Rectal smooth muscle tissue (tissue), 1 donor: ENCODE measurements around the gene APOLD1.
A peak's percentile ranks its signal among the peaks of the same experiment; 100 is the strongest.
"Not testable (repeated sequence)": the region's sequence is repeated elsewhere in the genome, so short reads cannot be mapped to it uniquely, and the experiment has no call there.

Source experiments
- H3K27ac ChIP-seq: one replicate; pipeline ENCODE4 v1.7.0; 2013; ENCODE audit warnings: low read depth, low read length, inconsistent platforms
- H3K27me3 ChIP-seq: one replicate; pipeline ENCODE4 v1.7.0; 2013; ENCODE audit warnings: low read length; ENCODE audit not compliant: control insufficient read depth, insufficient read depth
- H3K36me3 ChIP-seq: one replicate; pipeline ENCODE4 v1.7.0; 2013; ENCODE audit warnings: low read length; ENCODE audit not compliant: control insufficient read depth, insufficient read depth
- H3K4me1 ChIP-seq: one replicate; pipeline ENCODE4 v1.7.0; 2013; ENCODE audit warnings: low read length; ENCODE audit not compliant: control insufficient read depth, insufficient read depth
- H3K4me3 ChIP-seq: one replicate; pipeline ENCODE4 v1.7.0; 2013; ENCODE audit warnings: low read length
- H3K9ac ChIP-seq: one replicate; pipeline ENCODE4 v1.7.0; 2013; ENCODE audit warnings: low read length

The APOLD1 gene

DNA sequence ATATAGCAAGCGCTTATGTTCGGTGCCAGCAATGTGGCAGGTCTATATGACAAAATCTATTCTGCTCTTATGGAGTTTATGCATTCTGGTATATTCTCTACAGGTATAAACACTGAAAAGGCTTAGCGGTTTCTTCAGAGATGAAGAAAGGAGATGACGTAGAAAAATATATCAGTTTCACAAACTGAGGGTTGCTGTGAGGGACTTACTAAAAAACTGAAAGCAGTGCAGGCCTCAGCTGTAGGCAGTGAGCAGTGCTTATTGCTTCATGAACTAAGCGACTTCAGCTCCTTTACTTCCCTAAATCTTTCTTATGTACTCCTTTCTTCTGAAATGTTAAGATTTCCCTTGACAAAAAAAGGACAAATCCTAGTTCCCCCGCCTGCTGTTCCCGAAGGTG lies 32.2 kb downstream of the APOLD1 start:
- Histone ChIP-seq H3K4me1 (peaks cover 17% of the 10 kb centered on the region), H3K36me3 (peaks cover 10% of the 10 kb centered on the region), H3K4me3 (no peak overlapping the region), H3K9ac (no peak overlapping the region), H3K27ac (no peak overlapping the region), H3K27me3 (no peaks in the 10 kb centered on the region)

GRCh38 chr12:12818701-12819100 lies 33.2 kb downstream of the APOLD1 start:
- H3K36me3 ChIP-seq, result peaks cover 21% of the 10 kb centered on the region
- H3K4me1 ChIP-seq, result peaks cover 16% of the 10 kb centered on the region
- H3K27me3 ChIP-seq, result no peaks in the 10 kb centered on the region
- no peak overlapping the region for H3K27ac ChIP-seq
- H3K9ac ChIP-seq, result no peak overlapping the region
- no peak overlapping the region for H3K4me3 ChIP-seq

GRCh38 chr12:12819221-12819620 lies 33.8 kb downstream of the APOLD1 start:
- H3K4me1 ChIP-seq, result peaks cover 11% of the 10 kb centered on the region
- no peak overlapping the region for H3K4me3 ChIP-seq
- H3K27me3 ChIP-seq, result no peaks in the 10 kb centered on the region
- no peak overlapping the region for H3K27ac ChIP-seq
- no peak overlapping the region for H3K9ac ChIP-seq
- peaks cover 24% of the 10 kb centered on the region for H3K36me3 ChIP-seq

- Histone ChIP-seq H3K27me3 (no peaks in the 10 kb centered on the region), H3K27ac (peak overlapping the region; percentile 4), H3K9ac (no peak overlapping the region), H3K36me3 (peaks cover 28% of the 10 kb centered on the region), H3K4me1 (peaks cover 9% of the 10 kb centered on the region), H3K4me3 (no peak overlapping the region)
Measured at GRCh38 chr12:12819752-12820311, 34.4 kb downstream of the APOLD1 start.

DNA sequence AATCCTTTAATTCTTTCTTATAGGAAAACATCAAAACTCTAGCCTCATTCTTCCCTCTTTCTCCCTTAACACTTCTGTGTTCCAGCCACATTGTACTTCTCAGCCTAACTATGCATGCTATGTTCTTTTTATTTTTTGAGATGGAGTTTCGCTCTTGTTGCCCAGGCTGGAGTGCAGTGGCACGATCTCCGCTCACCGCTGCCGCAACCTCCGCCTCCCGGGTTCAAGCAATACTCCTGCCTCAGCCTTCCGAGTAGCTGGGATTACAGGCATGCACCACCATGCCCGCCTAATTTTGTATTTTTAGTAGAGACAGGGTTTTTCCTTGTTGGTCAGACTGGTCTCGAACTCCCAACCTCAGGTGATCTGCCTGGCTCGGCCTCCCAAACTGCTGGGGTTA lies 34.9 kb downstream of the APOLD1 start:
- H3K4me3 ChIP-seq, result not testable (repeated sequence)
- Histone ChIP-seq H3K36me3 (peaks cover 31% of the 10 kb centered on the region), H3K27ac (peak overlapping the region; percentile 4)

GRCh38 chr12:12821975-12822374 lies 36.5 kb downstream of the APOLD1 start:
- no peak overlapping the region for H3K9ac ChIP-seq
- peaks cover 9% of the 10 kb centered on the region for H3K4me1 ChIP-seq
- H3K36me3 ChIP-seq, result peaks cover 42% of the 10 kb centered on the region
- H3K27ac ChIP-seq, result no peak overlapping the region
- no peak overlapping the region for H3K4me3 ChIP-seq
- H3K27me3 ChIP-seq, result no peaks in the 10 kb centered on the region

More for the DNA sequence above, 34.9 kb downstream of the APOLD1 start:
- H3K9ac ChIP-seq, H3K4me1 ChIP-seq, H3K27me3 ChIP-seq: not testable (repeated sequence)

DNA sequence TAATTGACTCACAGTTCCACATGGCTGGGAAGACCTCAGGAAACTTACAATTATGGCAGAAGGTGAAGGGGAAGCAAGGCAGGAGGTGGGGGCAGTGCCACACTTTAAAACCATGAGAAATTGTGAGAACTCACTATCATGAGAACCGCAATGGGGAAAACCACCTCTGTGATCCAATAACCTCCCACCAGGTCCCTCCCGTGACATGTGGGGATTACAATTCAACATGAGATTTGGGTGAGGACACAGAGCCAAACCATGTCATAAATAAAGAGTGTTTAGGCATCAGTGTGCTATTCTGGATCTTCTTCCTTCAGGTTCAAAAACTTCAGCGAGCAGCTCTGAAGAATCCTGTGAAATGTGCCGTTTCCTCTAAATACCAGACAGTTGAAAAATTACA lies 37.4 kb downstream of the APOLD1 start:
- Histone ChIP-seq H3K9ac (no peak overlapping the region), H3K36me3 (peaks cover 47% of the 10 kb centered on the region), H3K4me1 (peaks cover 9% of the 10 kb centered on the region), H3K27me3 (no peaks in the 10 kb centered on the region), H3K27ac (no peak overlapping the region), H3K4me3 (no peak overlapping the region)

GRCh38 chr12:12823300-12823699 lies 37.8 kb downstream of the APOLD1 start:
- Histone ChIP-seq H3K36me3 (peaks cover 47% of the 10 kb centered on the region), H3K4me3 (no peak overlapping the region), H3K27me3 (no peaks in the 10 kb centered on the region), H3K9ac (no peak overlapping the region), H3K4me1 (peaks cover 9% of the 10 kb centered on the region), H3K27ac (no peak overlapping the region)

GRCh38 chr12:12823811-12824210 lies 38.4 kb downstream of the APOLD1 start:
- Histone ChIP-seq H3K27me3 (no peaks in the 10 kb centered on the region), H3K9ac (no peak overlapping the region), H3K36me3 (peaks cover 47% of the 10 kb centered on the region), H3K27ac (no peak overlapping the region), H3K4me3 (no peak overlapping the region), H3K4me1 (peaks cover 9% of the 10 kb centered on the region)

- Histone ChIP-seq H3K27me3 (no peaks in the 10 kb centered on the region), H3K9ac (no peak overlapping the region), H3K36me3 (peaks cover 5% of the 10 kb centered on the region), H3K4me1 (no peaks in the 10 kb centered on the region), H3K27ac (no peak overlapping the region), H3K4me3 (no peak overlapping the region)
Measured at GRCh38 chr12:12835378-12836146, 50.1 kb downstream of the APOLD1 start.

GRCh38 chr12:12836571-12836970 lies 51.1 kb downstream of the APOLD1 start:
- no peak overlapping the region for H3K9ac ChIP-seq
- H3K4me1 ChIP-seq, result no peaks in the 10 kb centered on the region
- H3K36me3 ChIP-seq, result peaks cover 2% of the 10 kb centered on the region
- H3K27ac ChIP-seq, result no peak overlapping the region
- no peaks in the 10 kb centered on the region for H3K27me3 ChIP-seq
- no peak overlapping the region for H3K4me3 ChIP-seq

- Histone ChIP-seq H3K27me3 (no peaks in the 10 kb centered on the region), H3K4me1 (no peaks in the 10 kb centered on the region), H3K4me3 (no peak overlapping the region), H3K36me3 (no peaks in the 10 kb centered on the region), H3K27ac (no peak overlapping the region), H3K9ac (no peak overlapping the region)
Measured at GRCh38 chr12:12837025-12837812, 51.8 kb downstream of the APOLD1 start.
